Endothelial cell of umbilical vein (primary cell): ENCODE measurements around the gene FUT9. TPM values are rescaled to one million over a fixed set of nuclear protein-coding genes. Genes with fewer than 3 reads are reported as not detected.

Source experiments
- BruUV-seq: library from RNA; stranded (reverse); fragments of 400-500 nt; replicated peaks from 2 replicates; lab custom pipeline; 2021; lab: Mats Ljungman, UMichigan
- CTCF ChIA-PET: fragments of 300-600, 350-600 bp; sonication (Branson Sonifier 250); formaldehyde crosslinking; loops from one replicate; lab custom pipeline; 2021; ENCODE audit warnings: antibody characterized with exemption, inconsistent platforms; lab: Charles Lee
- POLR2A ChIA-PET: fragments of 300-600, 350-600 bp; sonication (Branson Sonifier 250); formaldehyde crosslinking; loops from one replicate; lab custom pipeline; 2021; ENCODE audit warnings: antibody characterized with exemption, inconsistent platforms; lab: Charles Lee
- DNase-seq: peaks from one replicate; pipeline ENCODE4 v3.0.0-alpha.2; 2011; ENCODE audit warnings: low read depth, low spot score
- FAIRE-seq: peaks from 2 replicates; lab custom pipeline; 2011; peaks lifted over from hg19 to GRCh38; lab: Jason Lieb, UNC
- H2AFZ ChIP-seq: 2 replicates; pipeline ENCODE4 v1.6.0; 2012; ENCODE audit warnings: low read depth, low read length, control low read depth, inconsistent platforms
- H3K27ac ChIP-seq: 2 replicates; pipeline ENCODE4 v1.5.1; 2011; ENCODE audit warnings: low read depth, mild to moderate bottlenecking, control low read depth, low read length, moderate library complexity; ENCODE audit not compliant: insufficient read depth
- H3K27me3 ChIP-seq, 2 experiments: 2 replicates each; pipeline versions ENCODE4 v1.6.0 to v1.6.1; 2011; ENCODE audit warnings: low read length in 2 of 2, mixed read lengths in 1 of 2; ENCODE audit not compliant: control insufficient read depth in 2 of 2, insufficient read depth in 2 of 2
- H3K36me3 ChIP-seq, 2 experiments: 2 replicates in 1 of 2; 3 replicates in 1 of 2; pipeline ENCODE4 v1.5.1; 2011; ENCODE audit warnings: low read length in 2 of 2, mild to moderate bottlenecking in 1 of 2, moderate library complexity in 1 of 2; ENCODE audit not compliant: control insufficient read depth in 2 of 2, insufficient read depth in 2 of 2; ENCODE audit errors: extremely low read depth in 1 of 2
- H3K4me1 ChIP-seq: 3 replicates; pipeline ENCODE4 v1.5.1; 2011; ENCODE audit warnings: mild to moderate bottlenecking, low read length; ENCODE audit not compliant: control insufficient read depth, insufficient read depth; ENCODE audit errors: extremely low read depth
- H3K4me2 ChIP-seq: 2 replicates; pipeline ENCODE4 v1.6.1; 2011; ENCODE audit warnings: low read length, control low read depth, mixed read lengths; ENCODE audit not compliant: insufficient read depth
- H3K4me3 ChIP-seq, 3 experiments: fragments of 200-600 bp in 1 of 3; sonication (generic), shearing (Covaris generic) in 1 of 3; replicated peaks in 1 of 3; 2 replicates each; pipeline ENCODE4 v1.5.1; 2011 to 2016; ENCODE audit warnings: control low read depth in 3 of 3, low read length in 3 of 3, mild to moderate bottlenecking in 2 of 3, inconsistent platforms in 1 of 3, low read depth in 1 of 3, moderate library complexity in 1 of 3; ENCODE audit not compliant: insufficient read depth in 1 of 3
- H3K79me2 ChIP-seq: 2 replicates; pipeline ENCODE4 v1.6.0; 2012; ENCODE audit warnings: low read length, inconsistent platforms; ENCODE audit not compliant: control insufficient read depth, insufficient read depth
- H3K9ac ChIP-seq: replicated peaks from 2 replicates; pipeline ENCODE3; 2011; ENCODE audit warnings: low read length, control low read depth; ENCODE audit not compliant: insufficient read depth; ENCODE audit errors: extremely low read depth
- H3K9me1 ChIP-seq: replicated peaks from 3 replicates; pipeline ENCODE4 v1.6.0; 2011; ENCODE audit warnings: mild to moderate bottlenecking, low read length; ENCODE audit not compliant: control insufficient read depth, insufficient read depth; ENCODE audit errors: extremely low read depth
- H3K9me3 ChIP-seq: replicated peaks from 2 replicates; pipeline ENCODE4 v1.5.1; 2012; ENCODE audit warnings: low read length, inconsistent platforms; ENCODE audit not compliant: control insufficient read depth, insufficient read depth
- H4K20me1 ChIP-seq: replicated peaks from 2 replicates; pipeline ENCODE3; 2011; ENCODE audit warnings: mild to moderate bottlenecking, low read length; ENCODE audit not compliant: control insufficient read depth, insufficient read depth; ENCODE audit errors: extremely low read depth
- CTCF ChIP-seq, 2 donors: IDR thresholded peaks; 1 replicate in 1 of 2; 2 replicates in 1 of 2; pipeline ENCODE4 v1.5.1; 2011; ENCODE audit warnings: low read length in 2 of 2, mild to moderate bottlenecking in 2 of 2, moderate library complexity in 2 of 2, control low read depth in 1 of 2, inconsistent platforms in 1 of 2, low read depth in 1 of 2; ENCODE audit not compliant: insufficient read depth in 1 of 2; ENCODE audit errors: extremely low read depth in 1 of 2
- EZH2 ChIP-seq: IDR thresholded peaks from 2 replicates; pipeline ENCODE4 v1.6.1; 2012; ENCODE audit warnings: borderline replicate concordance, low read depth, mild to moderate bottlenecking, moderate library complexity, low read length, inconsistent platforms; ENCODE audit not compliant: severe bottlenecking
- FOS ChIP-seq: IDR thresholded peaks from 2 replicates; pipeline ENCODE4 v1.6.1; 2011; ENCODE audit warnings: mild to moderate bottlenecking, low read length, moderate library complexity, borderline replicate concordance; ENCODE audit not compliant: insufficient read depth
- GATA2 ChIP-seq: IDR thresholded peaks from 2 replicates; pipeline ENCODE4 v1.7.0; 2011; ENCODE audit warnings: low read depth, mild to moderate bottlenecking, moderate library complexity, mixed read lengths, low read length; ENCODE audit not compliant: insufficient read length, insufficient read depth
- JUN ChIP-seq: IDR thresholded peaks from 2 replicates; pipeline ENCODE4 v1.6.1; 2011; ENCODE audit warnings: borderline replicate concordance, low read depth; ENCODE audit not compliant: insufficient read length, insufficient read depth
- MYC ChIP-seq: IDR thresholded peaks from one replicate; pipeline ENCODE4 v1.6.1; 2011; ENCODE audit warnings: mild to moderate bottlenecking, low read depth, low read length
- POLR2A ChIP-seq: IDR thresholded peaks from 2 replicates; pipeline ENCODE4 v1.6.1; 2012; ENCODE audit warnings: low read depth, mild to moderate bottlenecking, control low read depth, low read length
- POLR2AphosphoS5 ChIP-seq: IDR thresholded peaks from 2 replicates; pipeline ENCODE4 v1.6.1; 2012; ENCODE audit warnings: low read depth, mild to moderate bottlenecking, control low read depth, low read length, moderate library complexity; ENCODE audit not compliant: insufficient read depth
- dilution Hi-C: fragments of 300-500 bp; cut with MboI; formaldehyde crosslinking; loops from one replicate; pipeline ENCODE4 v1.15.0; 2019; ENCODE audit warnings: low sequenced_read_pairs; ENCODE audit not compliant: extremely low pct_ligation_motif_present
- intact Hi-C: fragments of 100-400 bp; cut with micrococcal nuclease; formaldehyde crosslinking; loops from one replicate; pipeline ENCODE4 v1.10.0; 2022
- polyA plus RNA-seq, 4 experiments: library from polyadenylated mRNA; depleted of rRNA in 3 of 4; stranded (reverse) in 3 of 4; unstranded in 1 of 4; fragments of >200 nt; gene quantifications; 2 replicates each; pipeline versions ENCODE4 v1.2.1 to v1.2.3, GENCODE V29; 2011 to 2012; ENCODE audit warnings: missing spikeins in 1 of 4
- total RNA-seq: library from RNA; stranded (reverse); gene quantifications from 2 replicates; pipeline ENCODE4 v1.2.3, GENCODE V29; 2021

The FUT9 gene
- total and polyA plus RNA-seq, 2 donors (not counting 3 experiments of a cell fraction or from before 2014, with no cell fraction given) = not detected

GRCh38 chr6:96186094-96186493 is 170.3 kb downstream of the FUT9 start:
- TF ChIP-seq CTCF (IDR thresholded peaks at IDR 0.05; ENCODE audit: extremely low read depth in 1 of 2, insufficient read depth in 1 of 2, low read depth in 1 of 2, low read length in 2 of 2) (no peak), POLR2A (no peak), MYC (no peak), JUN (no peak), FOS (no peak), EZH2 (no peak), GATA2 (no peak), POLR2AphosphoS5 (no peak)
- Histone ChIP-seq H3K9ac (no peak overlapping the region), H2AFZ (no peak overlapping the region), H3K79me2 (no peaks in the 10 kb centered on the region), H3K4me1 (no peaks in the 10 kb centered on the region), H3K27ac (no peak overlapping the region), H3K9me3 (no peaks in the 10 kb centered on the region), H4K20me1 (no peaks in the 10 kb centered on the region), H3K4me3 (no peak overlapping the region), H3K27me3 (no peaks in the 10 kb centered on the region), H3K9me1 (no peaks in the 10 kb centered on the region), H3K36me3 (no peaks in the 10 kb centered on the region), H3K4me2 (no peak overlapping the region)
- DNase-seq = no peak
- no peak for FAIRE-seq
- ChIA-PET CTCF (no interaction called here), POLR2A (no interaction called here)
- no TSS peak for BruUV-seq
- dilution Hi-C loops (no loop called here), intact Hi-C loops (no loop called here)
